Measurements from ENCODE around the gene BRSK2. TPM values are rescaled to one million over a fixed set of nuclear protein-coding genes. Genes with fewer than 3 reads are reported as not detected.

BRSK2 gene
- total RNA-seq, 4 donors from 2014 or later, result 0.26 to 0.30 TPM; not detected in 2

DNA sequence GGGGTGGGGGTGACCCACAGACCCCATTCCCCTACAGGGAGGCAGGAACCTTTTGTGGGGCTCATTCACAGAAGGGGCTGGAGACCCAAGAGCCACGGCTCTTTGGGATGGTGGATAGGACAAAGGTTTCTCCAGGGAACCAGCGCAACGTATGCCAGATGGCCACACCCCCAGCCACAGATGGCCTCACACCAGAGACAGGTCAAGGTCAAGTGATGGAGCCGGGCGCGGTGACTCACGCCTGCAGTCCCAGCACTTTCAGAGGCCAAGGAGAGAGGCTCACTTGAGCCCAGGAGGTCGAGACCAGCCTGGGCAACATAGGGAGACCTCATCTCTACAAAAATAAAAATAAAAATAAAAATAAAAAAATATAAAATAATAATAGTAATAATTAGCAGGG is 17.1 kb upstream of the BRSK2 start:
- no peak for TF ChIP-seq POLR2A (IDR thresholded peaks at IDR 0.05)
- TF ChIP-seq EP300 (IDR thresholded peaks at IDR 0.05), result no peak
- TF ChIP-seq, protein P1, sequence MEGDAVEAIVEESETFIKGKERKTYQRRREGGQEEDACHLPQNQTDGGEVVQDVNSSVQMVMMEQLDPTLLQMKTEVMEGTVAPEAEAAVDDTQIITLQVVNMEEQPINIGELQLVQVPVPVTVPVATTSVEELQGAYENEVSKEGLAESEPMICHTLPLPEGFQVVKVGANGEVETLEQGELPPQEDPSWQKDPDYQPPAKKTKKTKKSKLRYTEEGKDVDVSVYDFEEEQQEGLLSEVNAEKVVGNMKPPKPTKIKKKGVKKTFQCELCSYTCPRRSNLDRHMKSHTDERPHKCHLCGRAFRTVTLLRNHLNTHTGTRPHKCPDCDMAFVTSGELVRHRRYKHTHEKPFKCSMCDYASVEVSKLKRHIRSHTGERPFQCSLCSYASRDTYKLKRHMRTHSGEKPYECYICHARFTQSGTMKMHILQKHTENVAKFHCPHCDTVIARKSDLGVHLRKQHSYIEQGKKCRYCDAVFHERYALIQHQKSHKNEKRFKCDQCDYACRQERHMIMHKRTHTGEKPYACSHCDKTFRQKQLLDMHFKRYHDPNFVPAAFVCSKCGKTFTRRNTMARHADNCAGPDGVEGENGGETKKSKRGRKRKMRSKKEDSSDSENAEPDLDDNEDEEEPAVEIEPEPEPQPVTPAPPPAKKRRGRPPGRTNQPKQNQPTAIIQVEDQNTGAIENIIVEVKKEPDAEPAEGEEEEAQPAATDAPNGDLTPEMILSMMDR (IDR thresholded peaks at IDR 0.05), result no peak
- no peak for TF ChIP-seq POLR2AphosphoS5 (IDR thresholded peaks at IDR 0.05)
- Histone ChIP-seq H3K27ac (no peak overlapping the region), H3K27me3 (peaks cover 56% of the 10 kb centered on the region), H3K4me3 (no peak overlapping the region), H3K9me3 (no peaks in the 10 kb centered on the region), H3K36me3 (no peaks in the 10 kb centered on the region), H3K4me1 (no peaks in the 10 kb centered on the region)
- no peak for DNase-seq (ENCODE audit: low spot score in 2 of 2)
- WGBS, result 83% methylated on average over 6 of the region's 8 CpGs

DNA sequence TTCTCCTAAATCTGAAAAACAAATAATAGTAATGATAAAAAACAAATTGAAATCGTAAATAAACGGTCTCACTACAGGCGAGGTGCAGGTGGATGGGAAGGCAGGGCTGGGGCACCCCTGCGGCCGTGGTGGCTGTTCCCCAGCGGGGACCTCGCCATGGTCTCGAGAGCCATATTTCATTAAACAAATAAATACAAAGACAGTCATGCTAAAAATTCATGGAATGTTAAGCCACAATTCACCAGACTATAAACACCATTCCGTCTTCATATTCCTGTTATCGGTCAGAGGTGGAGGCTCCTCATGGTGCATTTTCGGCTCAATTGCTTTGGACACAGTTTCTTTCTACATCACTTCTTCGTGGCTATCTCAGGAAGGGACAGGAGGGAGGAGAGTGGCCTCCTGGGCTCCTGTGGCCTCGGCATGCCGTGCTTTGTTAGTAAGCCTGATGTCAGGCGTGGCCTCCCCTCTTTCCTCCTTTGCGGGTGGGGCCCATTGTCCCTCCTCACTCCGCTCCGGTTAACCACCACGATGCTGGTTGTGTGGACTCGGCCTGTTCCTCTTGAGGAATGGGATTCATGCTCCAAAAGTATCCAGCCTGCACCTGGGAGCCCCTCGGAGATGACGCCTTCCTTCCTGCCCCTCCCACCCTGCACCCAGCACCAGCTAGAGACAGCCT is 16.1 kb upstream of the BRSK2 start:
- no peak for TF ChIP-seq EP300 (IDR thresholded peaks at IDR 0.05)
- TF ChIP-seq POLR2AphosphoS5 (IDR thresholded peaks at IDR 0.05), result no peak
- TF ChIP-seq POLR2A (IDR thresholded peaks at IDR 0.05), result no peak
- Histone ChIP-seq H3K27me3 (peaks cover 50% of the 10 kb centered on the region), H3K4me3 (no peak overlapping the region), H3K9me3 (no peaks in the 10 kb centered on the region), H3K36me3 (no peaks in the 10 kb centered on the region), H3K4me1 (no peaks in the 10 kb centered on the region), H3K27ac (no peak overlapping the region)
- WGBS, result 79% methylated on average over 22 of the region's 22 CpGs
- DNase-seq (ENCODE audit: low spot score in 2 of 2), result no peak

DNA sequence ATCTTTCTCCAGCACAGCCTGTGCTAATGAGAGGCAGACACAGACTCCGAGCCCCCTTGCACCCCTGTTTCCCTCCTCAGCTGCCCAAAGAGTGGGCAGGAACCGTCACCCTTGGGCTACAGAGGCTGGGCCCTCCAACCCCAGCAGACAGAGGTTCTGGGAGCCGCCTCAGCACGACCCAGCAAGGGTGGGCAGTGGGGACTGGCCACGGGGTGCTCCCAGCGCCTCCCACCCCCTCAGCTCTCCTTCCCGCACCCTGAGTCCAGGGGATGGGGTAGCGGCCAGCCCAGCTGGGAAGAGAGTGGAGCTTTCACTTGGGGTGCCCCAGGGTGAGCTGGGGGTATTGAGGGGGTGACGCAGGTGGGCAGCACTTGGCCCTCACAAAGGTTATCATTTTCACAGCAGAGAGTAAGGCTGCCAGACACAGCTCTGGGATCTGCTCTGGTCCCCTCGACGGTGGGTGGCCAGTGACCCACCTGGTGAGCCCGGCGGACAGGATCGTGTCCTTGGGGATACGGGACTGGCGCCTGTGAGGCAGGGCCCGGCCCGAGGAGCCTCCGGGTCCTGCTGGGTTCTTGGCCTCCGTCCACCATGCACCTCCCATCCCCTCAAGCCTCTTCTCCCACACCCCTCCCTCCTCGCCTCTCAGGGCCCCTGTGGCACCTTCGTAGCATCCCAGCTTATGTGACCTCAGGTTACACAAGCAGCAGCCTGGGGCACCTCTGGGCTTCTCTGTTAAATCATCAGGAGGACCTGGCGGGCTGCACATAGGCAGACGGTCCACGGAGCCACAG is 14.4 kb upstream of the BRSK2 start:
- H3K36me3 ChIP-seq, result no peaks in the 10 kb centered on the region
- H3K27ac ChIP-seq, result no peak overlapping the region
- WGBS, result 80% methylated on average over 17 of the region's 25 CpGs
- H3K9me3 ChIP-seq, result no peaks in the 10 kb centered on the region
- H3K4me1 ChIP-seq, result no peaks in the 10 kb centered on the region
- TF ChIP-seq POLR2AphosphoS5 (IDR thresholded peaks at IDR 0.05), result no peak
- no peak for TF ChIP-seq POLR2A (IDR thresholded peaks at IDR 0.05)
- H3K4me3 ChIP-seq, result no peak overlapping the region
- no peak for DNase-seq (ENCODE audit: low spot score in 2 of 2)
- peaks cover 36% of the 10 kb centered on the region for H3K27me3 ChIP-seq

DNA sequence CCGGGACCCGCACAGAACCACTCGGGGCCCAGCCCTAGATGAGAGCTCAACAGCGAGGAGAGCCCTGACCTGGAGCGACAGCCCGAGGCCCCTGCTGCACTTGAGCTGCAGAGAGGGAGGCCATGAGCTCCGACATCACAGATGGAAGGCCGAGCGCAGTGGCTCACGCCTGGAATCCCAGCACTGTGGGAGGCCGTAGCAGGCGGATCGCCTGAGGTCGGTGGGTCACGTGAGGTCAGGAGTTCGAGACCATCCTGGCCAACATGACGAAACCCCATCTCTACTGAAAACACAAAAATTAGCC is 13.8 kb upstream of the BRSK2 start:
- TF ChIP-seq EP300 (IDR thresholded peaks at IDR 0.05) (no peak), POLR2AphosphoS5 (IDR thresholded peaks at IDR 0.05) (no peak), POLR2A (IDR thresholded peaks at IDR 0.05) (no peak)
- TF ChIP-seq, protein P1 (IDR thresholded peaks at IDR 0.05), result no peak
- WGBS, result 89% methylated on average over 16 of the region's 17 CpGs
- no peaks in the 10 kb centered on the region for H3K36me3 ChIP-seq
- no peak overlapping the region for H3K27ac ChIP-seq
- no peaks in the 10 kb centered on the region for H3K9me3 ChIP-seq
- H3K27me3 ChIP-seq, result peaks cover 31% of the 10 kb centered on the region
- H3K4me1 ChIP-seq, result no peaks in the 10 kb centered on the region
- DNase-seq (ENCODE audit: low spot score in 2 of 2), result no peak
- H3K4me3 ChIP-seq, result no peak overlapping the region

DNA sequence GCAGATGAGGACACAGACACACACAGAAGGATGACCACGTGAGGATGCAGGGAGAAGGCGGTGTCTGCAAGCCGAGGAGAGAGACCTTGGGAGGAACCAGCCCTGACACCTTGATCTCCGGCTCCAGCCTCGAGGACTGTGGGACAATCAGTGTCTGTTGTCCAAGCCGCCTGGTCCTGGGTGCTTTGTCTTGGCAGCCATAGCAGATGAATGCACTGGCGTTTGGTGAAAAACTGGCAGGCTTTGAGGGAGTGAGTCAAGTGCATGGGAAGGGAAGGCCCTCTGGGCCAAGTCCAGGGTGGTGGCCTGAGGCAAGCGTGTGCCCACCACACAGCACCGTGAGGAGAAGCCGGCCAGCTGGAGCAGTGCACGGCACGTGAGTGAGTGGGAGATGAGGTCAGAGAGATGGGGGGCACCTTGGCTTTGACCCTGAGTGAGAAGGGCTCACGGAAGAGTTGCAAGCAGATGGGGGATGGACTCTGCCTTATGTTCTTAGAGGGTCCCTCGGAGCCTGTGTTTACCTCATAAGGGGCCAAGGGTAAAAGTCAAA is 12.4 kb upstream of the BRSK2 start:
- Histone ChIP-seq H3K27ac (no peak overlapping the region), H3K9me3 (no peaks in the 10 kb centered on the region), H3K4me3 (no peak overlapping the region), H3K4me1 (no peaks in the 10 kb centered on the region), H3K36me3 (no peaks in the 10 kb centered on the region), H3K27me3 (peaks cover 18% of the 10 kb centered on the region)
- DNase-seq (ENCODE audit: low spot score in 2 of 2), result peak in 1 of 2 donors; percentile 73
- TF ChIP-seq, protein P1 (IDR thresholded peaks at IDR 0.05), result no peak
- TF ChIP-seq POLR2A (IDR thresholded peaks at IDR 0.05) (no peak), EP300 (IDR thresholded peaks at IDR 0.05) (no peak), POLR2AphosphoS5 (IDR thresholded peaks at IDR 0.05) (no peak)
- WGBS, result 79% methylated on average over 14 of the region's 14 CpGs

DNA sequence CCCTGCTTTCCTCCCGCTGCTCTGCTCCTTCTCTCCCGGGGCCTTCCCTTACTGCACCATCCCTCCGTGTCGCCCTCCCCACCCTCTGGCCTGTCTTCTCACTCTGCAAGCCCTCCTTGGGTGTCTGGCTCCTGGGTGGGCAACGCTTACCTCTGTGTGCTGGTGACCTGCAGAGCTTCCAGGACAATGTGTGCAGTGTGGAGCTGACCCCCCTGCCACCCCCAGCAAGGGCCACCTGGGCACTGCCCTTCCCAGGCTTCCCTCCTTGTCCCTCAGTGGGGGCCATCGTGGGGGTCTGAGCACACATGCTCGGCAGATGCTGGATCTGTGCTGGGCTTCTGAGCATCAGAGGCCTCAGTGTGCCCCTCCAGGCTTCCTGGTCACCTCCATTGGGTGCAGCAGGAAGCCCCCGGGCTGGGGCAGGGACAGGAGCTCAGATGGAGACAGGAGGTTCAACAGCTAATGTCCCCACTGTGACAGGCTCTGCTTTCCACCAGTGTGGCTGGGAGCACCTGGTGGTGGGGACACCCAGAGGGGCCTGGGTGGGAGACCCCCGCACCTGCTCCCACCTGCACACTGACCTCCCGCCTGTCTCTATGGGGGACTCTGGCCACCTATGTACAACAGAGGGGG is 7.8 kb upstream of the BRSK2 start:
- Histone ChIP-seq H3K27me3 (peaks cover 9% of the 10 kb centered on the region), H3K9me3 (no peaks in the 10 kb centered on the region), H3K4me1 (peaks cover 10% of the 10 kb centered on the region), H3K27ac (no peak overlapping the region), H3K4me3 (no peak overlapping the region), H3K36me3 (no peaks in the 10 kb centered on the region)
- 75% methylated on average over 10 of the region's 10 CpGs for WGBS
- no peak for TF ChIP-seq EP300 (IDR thresholded peaks at IDR 0.05)
- TF ChIP-seq, protein P1 (IDR thresholded peaks at IDR 0.05), result no peak
- TF ChIP-seq POLR2AphosphoS5 (IDR thresholded peaks at IDR 0.05), result no peak
- no peak for DNase-seq (ENCODE audit: low spot score in 2 of 2)
